Astrocyte of the spinal cord (primary cell): ENCODE measurements around the gene LRRIQ4.

Experiments used
- DNase-seq: peaks from one replicate; pipeline ENCODE4 v3.0.0; 2011; ENCODE audit warnings: low read depth, low spot score
- H3K4me3 ChIP-seq: 2 replicates; pipeline ENCODE4 v1.5.1; 2011; ENCODE audit warnings: low read depth, mild to moderate bottlenecking, low read length, moderate library complexity
- in situ Hi-C: cut with HindIII; loops from 2 replicates; pipeline ENCODE4 v1.10.0; 2017; ENCODE audit warnings: low sequenced_read_pairs
- TF ChIP-seq, protein P1 (sequence below): IDR thresholded peaks from 2 replicates; pipeline ENCODE4 v1.5.1; 2012; ENCODE audit warnings: low read depth, mild to moderate bottlenecking, low read length, inconsistent platforms

LRRIQ4 gene

DNA sequence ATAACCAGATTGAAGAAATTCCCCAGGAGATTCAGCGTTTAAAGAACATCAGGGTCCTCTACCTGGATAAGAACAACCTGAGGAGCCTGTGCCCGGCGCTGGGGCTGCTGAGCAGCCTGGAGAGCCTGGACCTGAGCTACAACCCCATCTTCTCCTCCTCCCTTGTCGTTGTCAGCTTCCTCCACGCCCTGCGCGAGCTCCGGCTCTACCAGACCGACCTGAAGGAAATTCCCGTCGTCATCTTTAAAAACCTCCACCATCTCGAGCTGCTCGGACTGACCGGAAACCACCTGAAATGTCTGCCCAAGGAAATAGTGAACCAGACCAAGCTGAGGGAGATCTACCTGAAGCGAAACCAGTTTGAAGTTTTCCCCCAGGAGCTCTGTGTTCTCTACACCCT, 9.4 kb downstream of the LRRIQ4 start:
- TF ChIP-seq, protein P1, sequence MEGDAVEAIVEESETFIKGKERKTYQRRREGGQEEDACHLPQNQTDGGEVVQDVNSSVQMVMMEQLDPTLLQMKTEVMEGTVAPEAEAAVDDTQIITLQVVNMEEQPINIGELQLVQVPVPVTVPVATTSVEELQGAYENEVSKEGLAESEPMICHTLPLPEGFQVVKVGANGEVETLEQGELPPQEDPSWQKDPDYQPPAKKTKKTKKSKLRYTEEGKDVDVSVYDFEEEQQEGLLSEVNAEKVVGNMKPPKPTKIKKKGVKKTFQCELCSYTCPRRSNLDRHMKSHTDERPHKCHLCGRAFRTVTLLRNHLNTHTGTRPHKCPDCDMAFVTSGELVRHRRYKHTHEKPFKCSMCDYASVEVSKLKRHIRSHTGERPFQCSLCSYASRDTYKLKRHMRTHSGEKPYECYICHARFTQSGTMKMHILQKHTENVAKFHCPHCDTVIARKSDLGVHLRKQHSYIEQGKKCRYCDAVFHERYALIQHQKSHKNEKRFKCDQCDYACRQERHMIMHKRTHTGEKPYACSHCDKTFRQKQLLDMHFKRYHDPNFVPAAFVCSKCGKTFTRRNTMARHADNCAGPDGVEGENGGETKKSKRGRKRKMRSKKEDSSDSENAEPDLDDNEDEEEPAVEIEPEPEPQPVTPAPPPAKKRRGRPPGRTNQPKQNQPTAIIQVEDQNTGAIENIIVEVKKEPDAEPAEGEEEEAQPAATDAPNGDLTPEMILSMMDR: no peak
- in situ Hi-C loops: no loop called here
- H3K4me3 ChIP-seq: no peak overlapping the region

DNA sequence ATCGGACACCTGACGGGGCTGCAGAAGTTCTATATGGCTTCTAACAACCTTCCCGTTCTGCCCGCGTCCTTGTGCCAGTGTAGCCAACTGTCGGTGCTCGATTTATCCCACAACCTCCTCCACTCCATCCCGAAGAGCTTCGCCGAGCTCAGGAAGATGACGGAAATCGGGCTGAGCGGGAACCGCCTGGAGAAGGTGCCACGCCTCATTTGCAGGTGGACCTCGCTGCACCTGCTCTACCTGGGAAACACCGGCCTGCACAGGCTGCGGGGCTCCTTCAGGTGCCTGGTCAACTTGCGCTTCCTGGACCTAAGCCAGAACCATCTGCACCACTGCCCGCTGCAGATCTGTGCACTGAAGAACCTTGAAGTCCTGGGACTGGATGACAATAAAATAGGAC, 9.9 kb downstream of the LRRIQ4 start:
- in situ Hi-C loops: no loop called here
- H3K4me3 ChIP-seq: no peak overlapping the region
- TF ChIP-seq, protein P1: no peak
- DNase-seq: no peak

More for the DNA sequence above, 9.4 kb downstream of the LRRIQ4 start:
- no peak for DNase-seq

- no peak overlapping the region for H3K4me3 ChIP-seq
- no peak for DNase-seq
- in situ Hi-C loops: no loop called here
- TF ChIP-seq, protein P1: no peak
These were observed 10.3 kb downstream of the LRRIQ4 start for GRCh38 chr3:169822983-169823382.

DNA sequence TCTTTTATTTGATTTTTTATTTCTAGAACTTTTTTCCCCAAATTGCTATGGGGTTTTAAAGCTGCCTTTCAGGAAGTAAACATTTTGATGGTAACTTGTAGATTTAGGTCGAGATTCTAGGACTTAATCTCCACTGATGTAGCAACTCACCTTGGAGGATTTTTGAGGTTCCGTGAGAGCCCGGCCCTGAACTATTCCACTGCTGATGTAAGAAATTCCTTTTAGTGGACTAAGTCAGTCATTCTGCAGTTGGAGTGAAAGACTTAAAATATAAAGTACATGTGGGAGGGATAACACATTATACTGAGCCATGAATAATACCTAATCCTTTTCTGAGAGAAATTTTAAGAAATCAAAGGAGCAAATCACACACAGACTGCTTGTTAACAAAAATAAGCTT, 12.6 kb downstream of the LRRIQ4 start:
- in situ Hi-C loops: no loop called here
- DNase-seq: no peak
- no peak overlapping the region for H3K4me3 ChIP-seq
- TF ChIP-seq, protein P1: no peak

DNA sequence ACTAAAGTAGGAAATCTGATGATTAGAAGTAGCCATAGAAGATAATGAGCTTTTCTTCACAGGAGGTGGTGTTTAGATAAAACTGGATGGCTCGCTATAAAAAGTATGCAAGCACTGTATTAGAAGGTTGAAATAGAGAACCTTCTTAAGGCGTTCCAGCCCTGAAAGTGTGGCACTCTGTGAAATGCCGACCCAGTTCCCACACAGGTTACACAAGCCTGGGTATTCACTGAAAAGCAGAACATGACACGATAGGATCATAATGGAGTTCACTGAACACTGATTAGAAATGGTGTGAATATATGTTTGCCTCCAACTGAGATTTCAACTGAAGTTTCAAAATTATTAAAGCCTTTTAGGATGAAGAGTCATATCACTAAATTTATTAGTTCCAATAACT, 15.0 kb downstream of the LRRIQ4 start:
- no peak for DNase-seq
- in situ Hi-C loops: no loop called here
- TF ChIP-seq, protein P1: no peak
- H3K4me3 ChIP-seq: no peak overlapping the region

DNA sequence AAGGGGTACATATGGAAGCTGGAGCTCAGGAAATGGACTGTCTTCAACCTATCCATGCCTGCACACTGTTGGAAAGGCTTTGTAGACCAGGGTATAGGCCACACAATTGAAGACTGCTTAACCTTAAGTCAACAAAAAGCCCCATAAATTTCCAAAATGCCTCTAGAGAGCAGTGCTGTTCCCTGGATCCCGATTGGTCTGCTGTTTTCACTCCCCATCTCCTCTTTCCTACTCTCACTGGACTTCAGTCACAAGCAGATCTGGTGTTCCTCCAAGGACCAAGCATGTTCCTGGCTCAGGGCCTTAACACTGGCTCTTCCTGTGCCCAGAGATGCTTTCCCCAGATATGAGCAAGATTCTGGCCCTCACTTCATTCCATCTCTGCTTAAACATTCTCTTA, 22.9 kb downstream of the LRRIQ4 start:
- in situ Hi-C loops: no loop called here
- no peak for DNase-seq
- H3K4me3 ChIP-seq: no peak overlapping the region
- TF ChIP-seq, protein P1: no peak
